Glomerular visceral epithelial cell (primary cell): Measurements from ENCODE around the gene ARHGEF16.
A peak's percentile ranks its signal among the peaks of the same experiment; 100 is the strongest.

Experiments
- DNase-seq: peaks from one replicate; pipeline ENCODE4 v3.0.0-alpha.2; 2016; ENCODE audit errors: extremely low spot score

The ARHGEF16 gene

DNA sequence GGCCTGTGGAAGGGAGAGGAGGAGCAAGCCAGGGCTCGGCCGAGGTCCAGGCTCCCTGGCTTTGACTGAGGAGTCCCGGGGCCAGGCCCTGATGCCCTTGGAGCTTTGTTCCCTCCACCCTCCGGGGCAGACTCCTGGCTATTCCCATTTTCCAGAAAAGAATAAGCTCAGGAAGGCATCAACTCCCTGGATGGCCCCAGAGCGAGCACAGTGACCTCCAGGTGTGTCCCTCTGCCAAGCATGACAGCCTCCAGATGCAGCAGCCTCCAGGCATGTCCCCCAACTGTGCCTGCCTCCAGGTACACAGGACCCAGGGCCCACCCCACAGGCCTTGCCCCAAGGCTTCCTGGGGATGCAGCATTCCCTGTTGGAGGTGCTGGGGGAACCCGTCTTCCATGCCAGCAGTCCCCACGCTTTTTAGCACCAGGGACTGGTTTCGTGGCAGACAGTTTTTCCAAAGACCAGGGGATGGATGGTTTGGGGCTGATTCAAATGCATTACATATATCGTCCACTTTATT, 15.7 kb upstream of the ARHGEF16 start:
- no peak for DNase-seq

DNA sequence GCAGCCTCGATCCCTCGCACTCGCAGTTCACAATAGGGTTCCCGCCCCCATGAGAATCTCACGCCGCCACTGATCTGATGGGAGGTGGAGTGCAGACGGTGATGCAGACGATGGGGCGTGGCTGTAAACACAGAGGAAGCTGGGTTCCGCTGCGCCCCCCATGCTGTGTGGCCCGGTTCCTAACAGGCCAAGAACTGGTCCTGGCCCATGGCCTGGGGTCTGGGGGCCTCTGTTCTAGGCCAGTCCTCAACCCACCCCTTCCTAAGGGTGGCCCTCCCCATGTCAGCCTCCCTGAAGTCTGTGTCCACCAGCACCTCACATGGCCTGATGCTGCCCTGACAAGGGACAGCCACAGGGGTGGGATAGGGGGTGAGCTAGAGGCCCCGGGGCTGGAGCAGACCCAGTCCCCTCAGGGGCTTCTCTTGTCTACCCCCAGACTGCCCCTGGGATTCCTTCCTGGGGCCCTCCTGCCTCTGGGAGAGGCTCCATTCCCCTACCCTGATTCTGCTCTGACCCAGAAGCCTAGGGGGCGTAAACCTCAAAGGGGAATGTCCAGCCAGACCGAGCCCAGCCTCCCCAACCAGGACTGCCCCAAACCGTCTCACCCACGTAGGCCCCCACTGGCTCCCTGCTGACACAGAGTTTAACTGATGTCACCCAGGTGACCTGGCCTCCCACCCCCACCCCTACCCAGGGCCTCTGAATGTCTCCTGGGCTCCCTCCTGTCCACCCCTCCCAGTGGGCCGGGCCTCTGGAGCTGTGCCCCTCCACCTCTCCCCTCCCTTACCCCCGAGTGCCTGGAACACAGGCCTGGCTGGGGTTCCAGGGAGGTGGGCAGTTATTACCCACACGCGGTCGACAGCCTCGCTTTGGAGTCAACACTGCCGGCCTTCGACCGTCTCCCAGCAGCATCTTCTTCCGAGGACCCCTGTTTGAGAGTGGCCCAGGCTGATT, 14.8 kb upstream of the ARHGEF16 start:
- DNase-seq: no peak

DNA sequence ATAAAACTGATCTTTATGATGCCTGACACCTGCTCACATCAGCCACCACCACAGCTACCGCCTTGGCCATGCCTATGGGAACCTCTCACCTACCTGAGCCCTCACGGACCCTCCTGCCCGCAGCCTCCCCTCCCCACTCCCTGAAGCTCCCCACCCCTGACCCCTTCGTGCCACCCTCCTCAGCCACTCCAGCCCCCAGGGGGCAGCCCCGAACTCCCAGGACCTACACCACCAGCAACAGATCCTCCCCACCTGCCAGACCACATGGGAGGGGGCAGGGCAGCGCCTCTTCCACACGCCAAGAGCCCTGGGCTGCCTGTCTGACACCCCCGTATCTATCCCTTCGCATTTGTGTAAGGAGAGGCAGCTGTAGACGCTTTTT, 14.2 kb upstream of the ARHGEF16 start:
- no peak for DNase-seq

DNA sequence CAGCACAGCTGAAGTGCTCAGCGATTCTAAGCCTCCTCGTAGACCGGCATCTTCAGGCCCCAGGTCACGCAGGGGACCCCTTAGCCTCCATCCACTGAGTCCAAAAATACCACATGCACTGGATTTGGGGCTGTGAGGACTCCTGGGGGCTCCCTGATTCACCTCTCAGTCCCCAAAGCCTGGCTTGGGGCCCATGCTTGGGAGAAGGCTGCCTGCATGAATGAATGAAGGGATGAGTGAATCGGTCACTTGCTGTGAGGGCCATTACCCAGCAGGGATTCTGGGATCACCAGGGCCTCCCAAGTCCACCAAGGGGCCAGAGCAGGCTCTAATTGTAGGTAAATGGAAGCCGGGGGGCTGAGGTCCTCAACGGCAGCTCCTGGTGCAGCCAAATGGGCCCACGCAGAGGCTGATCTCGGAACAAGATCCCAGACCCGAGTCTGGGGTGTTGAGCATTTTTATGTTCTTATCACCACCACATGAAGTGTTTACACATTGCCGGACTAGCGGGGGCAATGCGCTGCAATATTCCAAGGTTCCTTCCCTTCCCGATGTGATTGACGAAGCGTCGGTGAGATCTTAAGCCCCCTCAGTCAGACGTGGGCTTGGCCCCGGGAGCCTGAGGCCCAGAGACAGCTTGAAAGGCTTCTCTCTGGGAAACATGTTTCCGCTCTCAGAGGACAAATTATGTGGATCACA, 13.6 kb upstream of the ARHGEF16 start:
- DNase-seq: no peak

DNA sequence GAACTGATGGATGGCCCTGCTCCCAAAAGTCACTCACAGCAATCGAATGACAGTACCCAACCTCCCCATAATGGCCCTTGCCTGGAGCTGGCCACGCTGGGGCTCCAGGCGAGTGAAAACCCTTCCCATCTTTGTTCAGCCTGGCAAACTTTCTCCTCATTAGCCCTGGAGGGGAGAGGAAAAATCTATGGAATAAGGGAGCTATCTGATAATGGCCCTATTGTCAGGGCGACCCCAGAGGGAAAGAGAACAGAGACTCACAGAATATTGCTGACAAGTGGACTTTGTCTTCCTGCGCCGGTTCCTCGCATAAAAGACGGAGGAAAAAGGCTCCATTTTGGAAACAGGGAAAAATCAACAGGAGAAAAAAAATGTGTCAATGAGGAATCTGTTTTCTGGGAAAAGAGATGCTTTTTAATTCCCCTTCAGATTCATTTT, 13.0 kb upstream of the ARHGEF16 start:
- DNase-seq: no peak

DNA sequence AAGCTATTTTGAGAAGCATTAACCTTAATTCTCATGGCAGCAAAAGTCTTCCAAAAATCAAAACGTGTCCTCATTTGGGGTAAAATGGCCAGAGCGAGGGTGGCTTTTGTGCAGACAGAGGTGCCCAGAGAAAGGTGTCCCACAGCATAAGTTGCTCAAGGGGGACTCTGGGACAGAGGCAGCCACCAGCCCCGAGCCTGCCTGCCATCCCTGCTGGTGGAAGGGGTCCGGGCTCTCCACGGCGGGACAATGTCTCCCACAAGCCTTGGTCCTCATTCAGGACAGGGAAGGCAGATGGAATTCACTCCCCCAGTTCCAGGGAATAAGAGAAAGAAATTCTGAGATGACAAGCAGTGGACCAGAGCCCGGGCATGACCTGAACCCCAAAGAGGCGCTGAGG, 12.6 kb upstream of the ARHGEF16 start:
- no peak for DNase-seq

DNA sequence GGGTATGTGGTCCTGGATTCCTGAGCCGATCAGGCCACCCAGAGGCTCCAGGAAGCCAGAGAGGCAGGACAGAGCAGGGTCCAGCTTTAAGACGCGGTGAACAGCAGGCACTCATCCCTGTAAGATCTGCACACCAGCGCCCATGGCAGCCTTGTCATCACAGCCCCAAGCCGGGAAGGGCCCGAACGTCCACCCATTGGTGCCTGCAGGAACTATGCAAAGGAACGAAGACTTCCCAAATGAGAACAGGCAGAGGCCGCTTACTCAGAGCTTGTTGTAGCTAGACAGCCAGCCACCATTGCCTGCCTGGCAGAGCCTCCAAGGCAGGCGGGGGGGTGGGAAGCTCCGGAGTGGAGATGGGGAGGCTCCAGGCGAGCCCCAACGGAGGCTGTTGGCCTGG, 12.1 kb upstream of the ARHGEF16 start:
- DNase-seq: no peak

DNA sequence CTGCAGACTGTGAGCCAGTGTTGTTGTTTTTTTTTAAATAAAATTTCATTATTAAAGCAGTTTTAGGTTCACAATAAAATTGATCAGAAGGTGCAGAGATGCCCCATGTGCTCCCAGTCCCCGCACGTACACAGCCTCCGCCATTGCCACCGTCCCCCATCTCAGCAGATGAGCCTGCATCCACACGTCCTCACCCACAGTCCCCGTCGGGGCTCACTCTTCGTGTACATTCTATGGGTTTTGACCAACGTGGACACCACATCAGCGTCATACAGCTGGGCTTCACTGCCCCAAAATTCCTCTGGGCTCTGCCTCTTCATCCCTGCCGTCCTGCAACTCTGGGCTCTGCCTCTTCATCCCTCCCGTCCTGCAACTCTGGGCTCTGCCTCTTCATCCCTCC, 11.6 kb upstream of the ARHGEF16 start:
- no peak for DNase-seq

DNA sequence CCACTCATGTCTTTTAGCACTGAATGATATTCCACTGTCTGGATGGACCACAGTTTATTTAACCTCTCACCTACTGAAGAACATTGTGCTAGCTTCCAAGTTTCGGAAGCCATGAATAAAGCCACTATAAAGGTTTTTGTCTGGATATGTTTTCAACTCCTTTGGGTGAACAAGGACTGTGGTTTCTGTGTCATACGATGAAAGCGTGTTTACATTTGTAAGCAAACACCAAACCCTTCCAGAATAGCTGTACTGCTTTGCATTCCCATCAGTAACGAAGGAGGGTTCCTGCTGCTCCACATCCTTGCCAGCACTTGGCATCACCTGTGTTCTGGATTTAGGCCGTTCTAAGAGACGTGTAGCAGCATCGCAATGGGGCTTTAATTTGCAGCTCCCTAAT, 10.7 kb upstream of the ARHGEF16 start:
- no peak for DNase-seq

DNA sequence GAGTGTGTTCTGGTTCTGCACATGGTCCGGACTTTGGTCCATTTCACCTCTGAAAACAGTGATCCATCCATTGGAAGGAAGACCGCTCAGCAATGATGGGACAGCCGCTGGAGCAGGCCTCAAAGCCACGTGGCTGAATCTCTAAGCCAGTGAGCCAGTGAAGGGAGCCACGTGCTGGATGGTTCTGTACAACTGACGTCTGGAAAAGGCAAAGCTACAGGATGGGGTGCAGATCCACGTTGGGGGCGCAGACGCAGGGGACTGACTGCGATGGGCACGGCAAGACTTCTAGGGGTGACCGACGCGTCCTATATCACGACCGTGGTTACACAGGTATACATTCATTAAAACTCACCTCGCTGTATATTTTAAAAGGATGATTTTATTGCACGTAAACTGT, 10.2 kb upstream of the ARHGEF16 start:
- no peak for DNase-seq

DNA sequence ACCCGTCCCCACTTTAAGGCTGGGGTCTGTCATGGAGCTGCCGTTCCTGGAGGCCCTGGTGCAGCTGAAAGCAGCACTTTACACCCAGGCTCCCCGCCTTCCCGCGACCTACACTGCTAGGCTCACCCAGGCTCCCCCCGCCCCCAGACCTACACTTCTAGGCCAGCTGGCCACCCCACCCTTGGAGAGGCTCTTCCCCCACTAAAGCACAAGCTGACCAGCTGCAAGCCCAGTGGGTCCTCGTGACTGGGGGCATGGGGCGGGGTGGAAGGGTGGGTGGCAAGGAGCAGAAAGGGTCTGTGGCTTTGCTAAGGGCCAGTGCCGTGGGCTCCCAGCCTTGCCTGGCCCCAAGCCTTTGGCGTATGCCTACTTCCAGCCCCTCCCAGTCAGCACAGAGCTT, 9.7 kb upstream of the ARHGEF16 start:
- no peak for DNase-seq

DNA sequence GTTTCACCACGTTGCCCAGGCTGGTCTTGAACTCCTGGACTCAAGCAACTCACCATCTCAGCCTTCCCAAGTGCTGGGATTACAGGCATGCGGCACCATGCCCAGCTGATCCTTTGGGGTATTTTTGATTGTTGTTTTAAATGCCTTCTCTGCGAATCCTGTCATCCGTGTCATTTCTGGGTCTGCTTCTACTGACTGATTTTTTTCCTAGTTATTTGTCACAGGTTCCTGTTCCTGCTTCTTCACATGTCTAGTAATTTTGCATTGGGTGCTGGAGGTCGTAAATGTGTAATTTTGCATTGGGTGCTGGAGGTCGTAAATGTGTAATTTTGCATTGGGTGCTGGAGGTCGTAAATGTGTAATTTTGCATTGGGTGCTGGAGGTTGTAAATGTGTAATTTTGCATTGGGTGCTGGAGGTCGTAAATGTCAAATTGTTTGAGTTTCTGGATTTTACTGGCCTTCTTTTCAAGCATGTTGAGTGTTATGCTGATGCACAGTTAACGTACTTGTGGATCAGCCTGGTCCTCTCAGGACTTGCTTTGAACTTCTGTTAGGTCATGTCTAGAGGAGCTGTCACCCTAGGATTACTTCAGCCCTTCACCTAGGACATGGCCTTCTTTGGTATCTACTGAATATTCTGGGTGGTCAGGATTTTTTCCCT, 4.1 kb upstream of the ARHGEF16 start:
- no peak for DNase-seq

DNA sequence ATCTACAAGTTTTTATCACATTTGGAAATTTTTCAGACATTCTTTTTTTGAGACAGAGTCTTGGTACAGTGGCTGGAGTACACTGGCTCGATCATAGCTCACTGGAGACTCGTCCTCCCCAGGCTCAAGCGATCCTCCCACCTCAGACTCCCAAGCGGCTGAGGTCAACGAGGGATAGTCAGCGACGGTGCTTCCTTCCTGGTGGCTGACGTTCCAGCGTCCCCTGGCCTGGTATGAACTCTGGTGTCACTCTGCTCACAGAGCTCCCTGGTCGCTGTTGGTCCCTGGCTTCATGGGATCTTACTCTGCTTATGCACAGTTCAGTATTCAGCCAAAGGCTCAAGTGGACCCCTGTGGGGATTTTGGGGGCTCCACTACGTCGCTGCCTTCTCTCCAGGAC, 3.5 kb upstream of the ARHGEF16 start:
- DNase-seq: no peak

DNA sequence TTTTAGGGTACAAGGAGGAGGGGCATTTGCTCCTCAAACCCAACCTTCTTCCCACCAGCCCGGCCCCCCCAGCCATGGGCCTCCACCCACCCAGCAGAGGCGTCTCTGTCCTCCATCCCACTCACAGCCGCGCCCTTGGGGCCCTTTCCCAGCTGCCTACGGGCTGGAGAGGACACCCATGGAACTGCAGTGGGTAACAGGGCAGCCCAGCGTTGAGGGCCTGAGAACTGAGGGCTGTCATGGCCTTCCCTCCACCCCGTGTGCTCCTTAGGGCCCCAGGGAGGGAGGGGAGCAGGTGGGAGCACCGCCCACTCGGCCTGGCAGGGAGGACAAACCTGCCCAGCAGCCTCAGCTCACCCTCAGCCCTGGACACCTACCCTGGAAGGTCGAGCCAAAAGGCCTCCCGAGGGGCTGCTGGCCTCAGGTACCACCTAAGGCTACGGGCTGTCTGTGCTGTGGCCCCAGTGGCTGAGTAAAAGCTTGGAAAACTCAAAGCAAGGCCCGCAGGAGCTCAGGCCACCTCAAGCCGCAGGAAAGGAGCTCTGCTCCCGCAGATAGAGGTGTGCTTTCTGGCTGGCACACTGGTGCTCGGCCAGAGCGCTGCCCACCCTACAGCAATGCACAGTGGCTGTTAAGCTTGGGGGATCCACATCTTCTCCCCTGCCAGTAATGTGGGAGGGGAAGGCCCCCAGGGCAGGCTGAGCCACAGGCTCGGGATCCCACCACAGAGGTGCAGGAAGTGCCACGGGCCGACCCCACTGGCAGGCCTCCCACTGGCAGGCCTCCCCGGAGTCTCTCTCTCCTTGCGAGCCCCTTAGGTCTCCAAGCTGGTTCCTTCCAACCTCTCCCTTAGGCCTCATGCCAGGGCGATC, 2.2 kb upstream of the ARHGEF16 start:
- no peak for DNase-seq

DNA sequence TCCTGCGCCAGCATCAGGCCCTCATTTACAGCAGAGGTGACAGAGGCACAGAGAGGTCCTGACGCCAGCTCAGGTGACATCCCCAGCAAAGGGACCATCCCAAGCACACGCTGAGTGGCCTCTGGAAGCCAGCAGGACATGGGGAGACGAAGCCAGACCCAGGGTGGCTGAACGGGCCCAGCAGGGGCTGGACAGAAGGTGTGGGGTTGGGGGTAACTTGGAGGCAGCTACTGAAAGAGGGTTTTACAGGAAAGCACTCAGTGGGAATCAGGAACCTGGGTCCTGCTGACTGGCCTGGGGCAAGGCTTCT, 1.6 kb upstream of the ARHGEF16 start:
- DNase-seq: no peak

DNA sequence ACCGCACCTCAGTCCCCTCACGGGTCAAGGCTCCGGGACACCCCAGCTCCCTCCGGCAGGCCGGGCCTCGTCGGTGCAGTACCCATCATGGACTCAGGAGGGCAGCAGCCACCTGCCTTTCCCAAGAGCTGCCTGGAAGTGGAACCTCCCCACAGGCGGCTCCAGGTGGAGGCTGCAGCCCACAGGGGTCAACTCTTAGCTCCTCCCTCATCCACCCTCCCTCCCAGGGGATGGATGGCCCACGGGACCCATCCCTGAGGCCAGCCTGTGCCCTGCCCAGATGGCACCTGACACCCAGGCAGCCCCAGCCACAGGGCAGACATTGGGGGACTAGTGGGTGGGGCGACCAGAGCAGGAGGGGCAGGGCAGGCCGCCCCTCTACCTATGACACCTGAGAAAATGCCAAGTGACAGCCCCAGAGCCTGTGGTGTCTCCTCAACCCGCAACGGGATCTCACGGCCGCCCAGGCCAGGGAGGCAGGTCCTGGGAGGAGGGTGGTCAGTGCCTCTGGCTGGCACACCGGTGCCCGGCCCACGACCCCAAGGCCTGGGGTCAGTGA, 1.2 kb upstream of the ARHGEF16 start:
- peak; percentile 79 for DNase-seq

DNA sequence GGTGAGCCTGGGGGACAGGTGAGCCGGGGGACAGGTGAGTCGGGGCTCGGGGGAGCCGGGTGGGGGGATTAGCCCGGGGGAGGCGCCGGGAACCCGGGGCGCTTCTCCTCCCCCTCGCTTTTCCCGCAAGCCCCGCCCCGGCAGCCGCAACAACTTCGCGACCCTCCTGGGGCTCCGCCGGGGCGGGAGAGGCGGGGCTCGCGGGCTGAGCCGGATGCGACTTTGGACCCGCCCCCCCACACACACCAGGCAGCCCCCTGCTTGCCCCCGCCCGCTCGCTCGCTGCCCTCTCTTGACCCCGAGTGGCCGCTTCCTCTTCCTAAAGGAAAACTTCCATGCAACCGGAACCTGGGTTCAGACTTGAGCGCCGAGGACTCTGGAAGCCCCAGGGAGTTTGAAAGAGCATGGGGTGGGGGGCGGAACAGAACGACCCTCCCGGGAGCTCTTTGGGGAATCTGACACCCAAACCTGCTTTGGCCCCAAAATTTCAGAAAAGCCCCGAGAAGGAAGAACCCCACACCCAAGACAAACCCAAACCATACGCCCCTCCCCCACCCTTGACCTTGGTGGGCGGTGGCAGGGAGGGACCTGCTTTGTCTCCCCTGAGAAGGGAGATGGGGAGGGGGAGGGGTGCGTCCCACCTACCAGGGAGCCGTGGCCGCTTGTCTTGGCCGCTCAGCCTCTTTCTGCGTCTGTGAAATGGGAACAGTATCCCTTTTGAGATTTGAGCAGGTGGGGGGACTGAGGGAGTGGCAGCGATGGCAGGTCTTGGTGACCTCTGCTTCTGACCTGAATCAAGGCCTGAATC, 550 bp downstream of the ARHGEF16 start:
- peak; percentile 42 for DNase-seq

DNA sequence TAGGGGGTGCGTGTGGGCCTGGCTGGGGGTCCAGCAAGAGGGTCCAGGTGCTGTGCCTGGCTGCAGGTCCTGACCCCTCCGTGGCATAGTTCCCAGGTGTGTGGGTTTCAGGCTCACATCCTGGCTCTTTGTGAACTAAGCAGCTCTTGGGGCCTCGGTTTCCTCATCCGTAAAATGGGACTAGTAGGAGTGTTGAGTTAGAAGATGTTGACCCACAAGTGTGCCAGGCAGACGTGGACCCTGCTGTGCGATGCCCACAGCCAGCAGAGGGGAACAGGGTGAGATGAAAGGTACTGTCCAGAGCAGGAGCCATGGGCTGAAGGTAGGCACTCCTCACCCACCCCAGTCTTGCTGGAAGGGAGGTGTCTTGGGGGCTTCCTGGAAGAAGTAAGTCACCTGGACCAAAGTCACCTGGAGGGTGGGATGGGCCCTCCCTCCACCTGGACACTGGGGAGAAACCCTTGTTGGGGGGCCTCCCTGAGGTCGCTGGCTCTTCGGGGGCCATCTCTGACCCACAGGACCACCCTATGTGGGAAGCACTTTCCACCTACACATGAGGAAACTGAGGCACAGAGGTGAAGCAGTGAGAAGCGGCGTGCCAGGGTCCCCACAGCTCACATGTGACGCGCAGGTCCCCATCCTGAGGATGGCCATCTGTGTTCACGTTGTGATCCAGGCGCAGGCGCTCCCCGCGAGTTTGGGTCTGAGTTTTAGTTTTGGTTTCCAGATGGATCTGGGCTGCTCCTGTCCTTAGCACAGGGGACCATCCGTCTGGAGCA, 1.4 kb downstream of the ARHGEF16 start:
- no peak for DNase-seq

DNA sequence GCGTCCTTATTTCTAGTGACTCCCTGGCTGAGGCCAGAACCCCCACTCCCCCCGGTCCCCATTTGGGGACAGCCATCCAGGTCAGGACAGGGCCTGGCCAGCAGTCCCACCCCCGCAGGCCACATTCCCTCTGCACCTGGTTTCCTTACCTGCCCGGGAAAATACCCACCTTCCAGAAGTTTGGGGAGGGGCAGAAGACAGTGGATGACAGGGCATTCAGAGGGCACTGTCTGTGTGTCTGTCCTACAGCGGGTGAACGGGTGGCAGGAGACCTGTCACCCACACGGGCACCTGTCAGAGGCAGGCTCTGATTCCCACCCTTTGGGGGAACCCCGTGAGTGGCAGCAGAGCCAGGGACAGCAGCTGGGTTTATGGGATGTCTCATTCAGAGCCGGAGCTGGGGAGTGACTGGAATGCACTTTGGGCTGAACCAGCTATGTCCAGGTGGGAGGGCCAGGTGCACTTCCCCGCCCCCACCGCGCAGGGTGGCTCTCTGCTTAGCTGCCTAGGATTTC, 2.0 kb downstream of the ARHGEF16 start:
- DNase-seq: no peak
